Measurements from ENCODE around the gene MYO9B. TPM values are rescaled to one million over a fixed set of nuclear protein-coding genes. Genes with fewer than 3 reads are reported as not detected.

The MYO9B gene
- total RNA-seq, 1 experiment from 2014 or later = 58.6 TPM

DNA sequence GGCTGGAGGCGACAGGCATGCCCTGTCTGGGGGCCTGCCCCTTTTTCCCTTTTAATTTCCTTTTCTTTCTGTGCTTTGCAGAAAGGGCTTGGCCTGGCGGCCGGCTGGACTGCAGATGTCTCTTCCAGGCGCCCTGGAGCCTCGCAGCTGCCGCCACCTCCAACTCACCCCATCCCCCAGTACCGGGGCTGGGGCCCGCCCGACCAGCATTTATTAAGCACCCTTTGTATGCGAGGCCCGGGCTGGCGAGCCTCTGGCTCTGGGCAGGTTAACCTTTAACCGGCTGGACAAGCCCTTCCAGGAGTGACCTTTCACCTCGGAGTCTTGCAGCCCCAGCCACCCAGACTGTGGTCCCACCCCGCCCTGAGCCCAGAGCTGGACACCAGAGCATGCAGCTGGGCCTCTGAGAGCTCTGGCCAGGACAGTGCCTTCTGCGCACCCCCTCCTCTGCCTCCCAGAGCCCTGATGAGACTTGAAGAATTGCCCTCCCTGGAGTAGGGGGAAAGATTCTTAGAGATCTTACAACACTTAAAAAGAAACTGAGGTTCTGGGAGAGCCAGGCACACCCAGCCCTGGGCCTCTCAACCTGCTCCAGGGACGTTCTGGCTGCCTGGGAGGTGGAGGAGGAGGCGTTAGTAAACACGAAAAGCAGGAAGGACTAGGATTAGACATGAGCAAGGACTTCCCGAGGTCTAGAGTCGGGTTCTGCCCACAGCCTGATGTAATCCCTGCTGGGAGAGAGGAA is 171.3 kb downstream of the MYO9B start:
- Histone ChIP-seq H2BK20ac (ENCODE audit: low read depth, low read length, poor library complexity, severe bottlenecking) (no peak overlapping the region), H3K23me2 (ENCODE audit: insufficient read length, low read depth, low read length, poor library complexity, severe bottlenecking) (peaks cover 17% of the 10 kb centered on the region), H4K20me1 (ENCODE audit: control insufficient read depth, insufficient read depth, insufficient read length) (no peaks in the 10 kb centered on the region), H2AK5ac (ENCODE audit: insufficient read length, low read length) (no peak overlapping the region), H3K23ac (ENCODE audit: insufficient read length, low read depth, low read length) (no peak overlapping the region), H3K4me1 (ENCODE audit: insufficient read depth, low read length) (peaks cover 4% of the 10 kb centered on the region; the same call in 1 of the 2 replicates), H4K91ac (ENCODE audit: insufficient read length, low read depth, low read length) (no peak overlapping the region), H4K8ac (replicated peaks; ENCODE audit: insufficient read length, low read depth, low read length) (no peak overlapping the region), H3K9me3 (ENCODE audit: control insufficient read depth, low read depth, low read length) (no peaks in the 10 kb centered on the region), H3K79me1 (ENCODE audit: insufficient read depth, low read depth, low read length, poor library complexity, severe bottlenecking) (no peaks in the 10 kb centered on the region), H3K27me3 (ENCODE audit: insufficient read depth, low read length) (no peaks in the 10 kb centered on the region), H3K4ac (ENCODE audit: low read depth, low read length) (no peak overlapping the region), H3K9ac (ENCODE audit: extremely low read depth, insufficient read length, low read length) (no peak overlapping the region), H2BK120ac (ENCODE audit: low read depth, low read length, poor library complexity, severe bottlenecking) (no peak overlapping the region), H2AFZ (ENCODE audit: low read length) (no peak overlapping the region), H3K56ac (ENCODE audit: insufficient read length, low read depth, low read length) (no peak overlapping the region), H2BK15ac (ENCODE audit: low read depth, low read length) (no peak overlapping the region), H3K27ac (ENCODE audit: insufficient read length, low read depth, low read length) (no peak overlapping the region), H3K14ac (ENCODE audit: insufficient read depth, low read length) (no peak overlapping the region), H2BK5ac (ENCODE audit: insufficient read length, low read length) (no peak overlapping the region), H3K4me2 (ENCODE audit: insufficient read depth, insufficient read length, low read length) (peak overlapping the region; percentile 8), H3T11ph (ENCODE audit: low read length) (no peak overlapping the region), H4K5ac (ENCODE audit: insufficient read length, low read depth, low read length) (no peak overlapping the region), H3K79me2 (ENCODE audit: insufficient read depth, low read length) (peaks cover 21% of the 10 kb centered on the region; the same call in 1 of the 2 replicates), H3K18ac (ENCODE audit: insufficient read length, low read depth, low read length) (peak overlapping the region; percentile 51), H2BK12ac (ENCODE audit: insufficient read length, low read depth, low read length) (no peak overlapping the region)
- DNase-seq = no peak
- Mint-ChIP-seq H3K4me1 (peaks cover 34 to 48% of the 10 kb centered on the region in 2 experiments), H3K36me3 (ENCODE audit: insufficient read depth in 1 of 3, low read depth in 3 of 3) (peaks cover 0 to 10% (median 4%) of the 10 kb centered on the region in 3 experiments; a peak in 5 of 7 replicates), H3K27me3 (ENCODE audit: low read depth) (peaks cover 2% of the 10 kb centered on the region; the same call in 1 of the 2 replicates), H3K4me3 (peak overlapping the region; percentile 79 to 89), H3K9me3 (peaks cover 0 to 3% of the 10 kb centered on the region in 2 experiments; a peak in 1 of 5 replicates), H3K27ac (peak overlapping the region; percentile 95 to 97 (median 97); a peak in 6 of 7 replicates)
- TF ChIP-seq CTCF (conservative IDR thresholded peaks at IDR 0.05) = no peak
- WGBS (ENCODE audit: extremely low coverage, insufficient read length, low lambda C conversion rate) = no CpG with 5 or more reads among the region's 21 CpGs
